GM18498 (cell line): ENCODE data around the gene ADGRF5.
"Not testable (repeated sequence)": the region's sequence is repeated elsewhere in the genome, so short reads cannot be mapped to it uniquely, and the experiment has no call there.

Experiments
- ATAC-seq: cut with Tn5 transposase; IDR thresholded peaks from one replicate; pipeline ENCODE4 v1.9.1; 2021; ENCODE audit warnings: mild to moderate bottlenecking, moderate library complexity; ENCODE audit not compliant: unreplicated experiment

The ADGRF5 gene

GRCh38 chr6:46893648-46894047 is 28.1 kb downstream of the ADGRF5 start:
- no peak for ATAC-seq

- ATAC-seq, result no peak
These were observed 30.4 kb downstream of the ADGRF5 start for GRCh38 chr6:46891252-46891795.

GRCh38 chr6:46888578-46888977 is 33.2 kb downstream of the ADGRF5 start:
- no peak for ATAC-seq

GRCh38 chr6:46888031-46888430 is 33.7 kb downstream of the ADGRF5 start:
- ATAC-seq, result no peak

DNA sequence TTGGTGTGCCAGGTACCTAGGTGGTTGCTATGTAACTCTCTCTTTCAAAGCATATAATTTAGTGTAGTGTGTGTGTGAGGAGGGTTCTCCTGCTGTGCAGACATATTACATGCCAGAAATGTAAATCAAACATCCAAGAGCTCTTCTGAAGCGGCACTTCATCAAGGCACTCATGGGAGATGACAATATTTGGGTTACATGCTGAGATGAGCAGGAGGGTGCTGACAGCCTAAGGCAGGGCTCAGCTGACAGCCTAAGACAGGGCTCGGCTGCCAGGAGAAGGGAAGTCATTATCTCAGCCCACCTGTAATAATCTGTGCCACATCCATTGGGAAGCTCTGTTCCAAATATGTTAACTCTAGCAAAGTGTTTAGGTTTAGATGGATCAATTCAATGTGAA is 39.1 kb downstream of the ADGRF5 start:
- ATAC-seq, result no peak

GRCh38 chr6:46879003-46879402 is 42.7 kb downstream of the ADGRF5 start:
- no peak for ATAC-seq

DNA sequence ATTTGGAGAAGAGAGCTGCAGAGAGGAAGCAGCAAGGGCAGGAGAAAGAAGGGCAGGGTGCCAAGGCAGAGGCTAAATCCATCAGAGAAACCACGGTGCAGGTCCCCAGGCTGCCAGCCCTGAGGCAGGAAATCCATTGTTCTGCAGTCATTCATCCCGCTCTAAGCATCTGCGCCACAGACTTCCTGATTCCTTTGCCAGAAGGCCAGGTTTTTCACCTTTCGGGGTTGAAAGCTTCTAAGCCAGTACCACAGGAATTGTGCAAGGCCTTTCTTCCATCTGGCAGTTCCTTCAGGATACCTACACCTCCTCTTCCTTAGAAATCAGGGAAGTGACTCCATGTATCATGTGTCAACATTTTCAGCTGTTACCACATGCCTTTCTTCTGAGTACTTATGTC is 45.6 kb downstream of the ADGRF5 start:
- ATAC-seq, result no peak

GRCh38 chr6:46867411-46867810 is 54.3 kb downstream of the ADGRF5 start:
- no peak for ATAC-seq

- ATAC-seq, result no peak
These were observed 56.5 kb downstream of the ADGRF5 start for GRCh38 chr6:46865221-46865620.

GRCh38 chr6:46863791-46864190 is 57.9 kb downstream of the ADGRF5 start:
- ATAC-seq, result no peak

DNA sequence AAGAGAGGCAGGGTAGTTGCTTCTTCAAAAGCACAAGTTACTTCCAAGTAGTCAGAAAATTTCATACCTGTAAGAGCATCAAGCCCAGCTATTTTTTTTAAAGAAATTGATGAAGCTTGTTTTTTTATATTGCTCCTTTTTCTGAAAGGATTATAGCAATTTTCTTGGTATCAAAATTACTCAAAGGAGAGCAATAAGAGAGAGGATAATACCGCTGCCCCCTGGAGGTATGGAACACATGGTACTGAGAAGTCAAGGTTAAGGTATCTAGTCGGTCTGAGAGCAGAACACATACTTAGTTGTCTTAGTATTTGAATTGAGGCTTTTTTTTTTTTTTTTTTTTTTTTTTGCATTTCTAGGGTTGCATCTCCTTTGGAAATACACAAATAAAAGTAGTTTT is 59.4 kb downstream of the ADGRF5 start:
- ATAC-seq, result no peak

- ATAC-seq, result peak; percentile 63
These were observed 65.8 kb downstream of the ADGRF5 start for GRCh38 chr6:46855966-46856365.

GRCh38 chr6:46851576-46851975 is 70.2 kb downstream of the ADGRF5 start:
- ATAC-seq, result not testable (repeated sequence)

DNA sequence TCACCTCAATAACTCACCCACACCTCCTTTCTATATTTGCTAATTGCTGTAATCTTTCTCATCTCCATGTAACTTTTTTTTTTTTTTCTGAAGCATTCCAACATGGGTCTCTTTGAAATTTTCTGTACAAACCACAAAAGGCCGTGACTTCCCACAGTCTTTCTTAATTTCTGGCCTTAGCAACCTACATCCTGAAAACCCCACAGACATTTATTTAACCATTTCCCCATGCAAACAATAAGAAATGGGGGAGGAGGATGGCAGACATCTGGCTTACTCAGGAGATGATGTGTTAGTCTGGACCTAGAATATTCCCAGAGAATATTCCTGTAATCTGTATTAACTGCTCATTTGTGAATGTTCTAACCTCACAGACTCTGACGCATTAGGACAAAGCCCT is 70.9 kb downstream of the ADGRF5 start:
- no peak for ATAC-seq

- no peak for ATAC-seq
These were observed 72.4 kb downstream of the ADGRF5 start for GRCh38 chr6:46849361-46849690.

DNA sequence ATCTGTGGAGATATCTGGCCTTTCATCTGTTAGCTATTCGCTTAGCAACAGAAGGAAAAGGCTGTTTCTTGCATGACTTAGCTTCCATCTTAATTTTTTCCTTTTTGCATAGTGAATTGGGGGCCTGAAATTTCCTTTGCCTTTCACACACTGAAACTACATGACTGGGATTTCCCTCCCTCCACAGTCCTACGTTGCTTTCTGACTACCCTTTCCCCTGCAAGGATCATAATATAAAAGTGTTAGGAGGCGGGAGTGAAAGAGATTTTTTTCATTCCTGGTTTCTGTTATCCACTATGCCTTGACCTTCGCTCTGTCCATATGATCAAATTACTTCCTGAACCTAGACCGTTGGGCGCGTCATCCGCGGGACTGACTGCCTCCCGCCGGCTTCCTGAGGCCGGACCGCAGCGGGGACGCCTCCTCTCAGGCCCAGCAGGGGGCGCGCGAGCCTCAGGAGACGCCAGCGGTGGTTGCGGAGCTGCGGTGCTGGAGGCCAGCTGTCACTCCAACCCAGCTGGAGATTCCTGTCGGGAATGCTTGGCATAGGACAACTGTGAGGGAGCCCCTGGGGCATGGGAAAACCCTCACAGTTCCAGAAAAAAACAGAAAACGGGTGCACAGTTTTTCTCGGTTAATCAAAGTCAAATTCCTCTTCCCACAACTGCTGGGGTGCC is 72.9 kb downstream of the ADGRF5 start:
- ATAC-seq, result peak; percentile 92

DNA sequence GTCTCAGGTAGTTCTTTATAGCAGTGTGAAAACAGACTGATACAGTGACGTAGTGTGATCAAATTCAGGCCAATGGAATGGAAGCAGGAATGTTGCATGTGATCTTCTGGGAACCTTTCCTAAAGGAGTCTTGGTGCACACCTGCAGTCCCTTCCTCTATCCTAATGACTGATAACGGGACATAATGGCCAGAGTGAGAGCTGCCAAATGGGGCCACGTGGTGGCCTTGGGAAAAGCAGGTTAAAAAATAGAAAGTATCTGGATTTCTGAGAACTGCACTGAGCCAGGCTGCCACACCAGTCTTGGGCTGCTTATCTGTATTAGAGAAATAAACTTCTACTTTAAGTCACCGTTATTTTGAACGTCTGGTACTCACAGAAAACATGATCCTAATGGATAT is 76.6 kb downstream of the ADGRF5 start:
- ATAC-seq, result no peak

GRCh38 chr6:46842252-46842846 is 79.4 kb downstream of the ADGRF5 start:
- ATAC-seq, result not testable (repeated sequence)

- no peak for ATAC-seq
These were observed 83.7 kb downstream of the ADGRF5 start for GRCh38 chr6:46838033-46838432.

DNA sequence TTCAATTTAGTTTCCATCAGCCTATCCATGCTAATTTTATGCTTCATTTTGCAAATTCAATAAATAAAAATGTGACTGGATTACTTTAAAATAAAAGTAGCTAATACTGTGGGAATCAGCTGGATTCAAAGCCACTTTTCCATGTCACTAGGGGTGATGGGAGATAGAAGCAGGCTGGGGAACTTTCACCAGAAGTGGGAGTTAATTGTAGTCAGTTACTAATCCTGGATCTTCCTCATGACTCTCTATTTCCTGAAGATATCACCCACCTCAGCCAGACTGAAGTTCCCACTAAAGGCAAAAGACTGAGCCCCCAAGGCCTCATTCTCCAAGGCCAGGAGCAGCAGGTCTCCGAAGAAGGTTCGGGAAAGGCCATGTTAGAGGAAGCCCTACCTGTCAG is 86.7 kb downstream of the ADGRF5 start:
- ATAC-seq, result not testable (repeated sequence)

DNA sequence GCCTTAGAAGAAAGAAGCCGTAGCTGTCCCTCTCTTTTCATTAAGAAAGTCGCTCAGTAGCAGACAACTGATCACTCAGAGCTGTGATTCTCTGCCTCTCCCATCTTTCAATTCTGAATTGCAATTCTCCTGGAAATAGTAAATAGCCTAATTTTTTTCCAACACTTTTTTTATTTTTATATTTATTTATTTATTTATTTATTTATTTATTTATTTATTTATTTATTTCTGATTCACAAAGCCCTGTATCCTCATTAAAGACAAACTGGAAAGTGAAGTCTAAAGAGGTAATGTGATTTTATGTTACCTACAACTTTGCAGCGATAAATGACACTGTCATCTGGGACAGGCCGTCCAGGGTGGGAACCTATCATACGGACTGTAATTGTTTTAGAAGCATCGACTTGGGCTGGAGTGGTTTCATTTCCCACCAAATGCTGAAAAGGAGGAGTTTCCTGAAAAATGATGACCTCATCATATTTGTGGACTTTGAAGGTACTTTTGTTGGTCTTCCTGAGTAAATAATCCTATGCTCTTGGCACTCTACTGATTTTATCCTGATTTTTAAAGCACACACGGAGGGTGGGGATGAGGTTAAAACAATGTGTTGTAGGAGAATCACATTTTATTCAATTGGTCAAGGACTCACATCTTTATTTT is 87.4 kb downstream of the ADGRF5 start:
- not testable (repeated sequence) for ATAC-seq

DNA sequence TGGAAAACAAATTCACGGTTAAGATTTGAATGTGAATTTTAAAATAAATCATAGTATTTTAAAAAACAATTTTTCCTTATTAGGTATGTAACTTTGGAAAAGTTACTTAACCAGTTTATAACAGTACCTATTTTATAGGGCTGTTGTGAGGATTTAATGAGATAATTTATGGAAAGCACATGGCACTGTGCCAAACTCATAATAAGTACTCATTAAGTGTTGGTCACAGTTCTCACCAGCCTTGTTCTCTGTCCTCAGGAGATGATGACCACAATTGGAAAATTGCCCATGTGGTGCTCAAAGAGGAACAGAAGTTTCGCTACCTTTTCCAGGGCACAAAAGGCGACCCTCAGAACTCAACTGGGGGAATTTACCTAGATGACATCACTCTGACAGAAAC is 88.9 kb downstream of the ADGRF5 start:
- ATAC-seq, result no peak
